GM12892 (cell line): ENCODE measurements around the gene CDC14A.
A peak's percentile ranks its signal among the peaks of the same experiment; 100 is the strongest.

Experiments
- DNase-seq: peaks from one replicate; pipeline ENCODE4 v3.0.0; 2011; ENCODE audit not compliant: insufficient read length
- FAIRE-seq: peaks from 2 replicates; lab custom pipeline; 2011; peaks lifted over from hg19 to GRCh38; lab: Jason Lieb, UNC
- POLR2A ChIP-seq: IDR thresholded peaks from 2 replicates; pipeline ENCODE4 v1.6.1; 2011; ENCODE audit warnings: low read depth, low read length, control low read depth
- POLR2AphosphoS5 ChIP-seq: IDR thresholded peaks from 2 replicates; pipeline ENCODE4 v1.6.1; 2011; ENCODE audit warnings: low read depth, low read length, control low read depth
- TAF1 ChIP-seq: IDR thresholded peaks from 2 replicates; pipeline ENCODE4 v1.6.1; 2011; ENCODE audit warnings: low read depth, mild to moderate bottlenecking, control low read depth, low read length, borderline replicate concordance

Gene CDC14A

GRCh38 chr1:100449477-100449876 lies 97.2 kb downstream of the CDC14A start:
- no peak for DNase-seq
- TF ChIP-seq POLR2A (no peak), TAF1 (no peak), POLR2AphosphoS5 (no peak)
- FAIRE-seq = no peak

GRCh38 chr1:100452641-100453040 lies 100.3 kb downstream of the CDC14A start:
- TF ChIP-seq TAF1 = no peak
- TF ChIP-seq POLR2A = no peak
- TF ChIP-seq POLR2AphosphoS5 = no peak
- peak; percentile 30 for FAIRE-seq
- DNase-seq = no peak

GRCh38 chr1:100455478-100456072 lies 103.3 kb downstream of the CDC14A start:
- DNase-seq (no peak), FAIRE-seq (peak; percentile 44)
- no peak for TF ChIP-seq TAF1
- TF ChIP-seq POLR2A = no peak
- TF ChIP-seq POLR2AphosphoS5 = no peak

- no peak for TF ChIP-seq TAF1
- TF ChIP-seq POLR2AphosphoS5 = no peak
- no peak for TF ChIP-seq POLR2A
- DNase-seq (no peak), FAIRE-seq (no peak)
Observed at GRCh38 chr1:100456880-100457279, 104.6 kb downstream of the CDC14A start.

GRCh38 chr1:100457683-100458082 lies 105.4 kb downstream of the CDC14A start:
- DNase-seq = no peak
- no peak for TF ChIP-seq POLR2AphosphoS5
- no peak for TF ChIP-seq TAF1
- TF ChIP-seq POLR2A = no peak
- FAIRE-seq = no peak

GRCh38 chr1:100458661-100459357 lies 106.5 kb downstream of the CDC14A start:
- FAIRE-seq (no peak), DNase-seq (no peak)
- TF ChIP-seq TAF1 (no peak), POLR2AphosphoS5 (no peak)

GRCh38 chr1:100459358-100460114 lies 107.2 kb downstream of the CDC14A start:
- FAIRE-seq = peak; percentile 82
- TF ChIP-seq POLR2AphosphoS5 (no peak), TAF1 (no peak), POLR2A (no peak)
- peak; percentile 15 for DNase-seq

GRCh38 chr1:100461222-100461621 lies 108.9 kb downstream of the CDC14A start:
- DNase-seq (no peak), FAIRE-seq (no peak)
- TF ChIP-seq POLR2A (no peak), POLR2AphosphoS5 (no peak), TAF1 (no peak)

- no peak for DNase-seq
- FAIRE-seq = no peak
- TF ChIP-seq TAF1 (no peak), POLR2AphosphoS5 (no peak), POLR2A (no peak)
Observed at GRCh38 chr1:100462326-100463025, 110.2 kb downstream of the CDC14A start.

- TF ChIP-seq POLR2A = no peak
- no peak for TF ChIP-seq POLR2AphosphoS5
- no peak for TF ChIP-seq TAF1
- peak; percentile 19 for DNase-seq
- FAIRE-seq = peak; percentile 42
Observed at GRCh38 chr1:100463791-100464424, 111.6 kb downstream of the CDC14A start.

- TF ChIP-seq POLR2AphosphoS5 (no peak), TAF1 (no peak), POLR2A (no peak)
- FAIRE-seq (no peak), DNase-seq (no peak)
Observed at GRCh38 chr1:100469578-100469977, 117.3 kb downstream of the CDC14A start.
